Kidney epithelial cell (primary cell): ENCODE data around the gene TYRO3. TPM values are rescaled to one million over a fixed set of nuclear protein-coding genes. Genes with fewer than 3 reads are reported as not detected.
A peak's percentile ranks its signal among the peaks of the same experiment; 100 is the strongest.

Experiments
- DNase-seq: peaks from one replicate; pipeline ENCODE4 v3.0.0-alpha.2; 2010; ENCODE audit warnings: low read depth
- H3K27me3 ChIP-seq: 2 replicates; pipeline ENCODE4 v1.6.0; 2011; ENCODE audit warnings: low read length; ENCODE audit not compliant: control insufficient read depth, insufficient read depth
- H3K36me3 ChIP-seq: 2 replicates; pipeline ENCODE4 v1.5.1; 2011; ENCODE audit warnings: low read length; ENCODE audit not compliant: control insufficient read depth, insufficient read depth
- H3K4me3 ChIP-seq: 2 replicates; pipeline ENCODE4 v1.5.1; 2011; ENCODE audit warnings: low read depth, mild to moderate bottlenecking, control low read depth, low read length
- CTCF ChIP-seq: IDR thresholded peaks from 2 replicates; pipeline ENCODE4 v1.5.1; 2011; ENCODE audit warnings: mild to moderate bottlenecking, moderate library complexity, low read length, control low read depth, inconsistent platforms; ENCODE audit not compliant: insufficient read depth, poor library complexity, severe bottlenecking
- total RNA-seq: library from RNA; depleted of rRNA; stranded (reverse); fragments of >200 nt; gene quantifications from 2 replicates; pipeline ENCODE4 v1.2.3, GENCODE V29; 2015

The TYRO3 gene
- total RNA-seq, 1 donor from 2014 or later, result 5.2 TPM

DNA sequence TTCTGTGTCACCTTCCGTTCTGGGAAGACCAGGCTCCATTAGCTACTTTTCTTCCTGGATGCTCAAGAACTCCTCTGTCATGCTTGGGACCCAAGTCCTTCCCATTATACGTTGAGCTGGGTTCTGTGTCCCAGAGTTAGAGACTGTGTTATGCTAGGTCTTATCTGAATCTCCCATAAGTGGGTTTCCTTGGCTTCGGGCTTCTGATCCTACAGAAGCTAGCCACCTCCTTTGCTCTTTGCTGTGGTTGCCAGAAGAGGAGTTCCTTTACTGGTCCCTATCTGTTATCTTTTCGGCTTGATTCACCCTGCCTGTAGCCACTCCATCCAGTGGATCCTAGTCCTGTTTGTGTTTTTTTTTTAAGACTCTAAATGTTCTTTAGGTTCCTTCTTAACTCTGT, 38.0 kb downstream of the TYRO3 start:
- no peaks in the 10 kb centered on the region for H3K36me3 ChIP-seq
- H3K27me3 ChIP-seq, result peaks cover 2% of the 10 kb centered on the region
- DNase-seq, result no peak
- no peak for TF ChIP-seq CTCF
- no peak overlapping the region for H3K4me3 ChIP-seq

GRCh38 chr15:41597787-41598186, 38.8 kb downstream of the TYRO3 start:
- H3K36me3 ChIP-seq, result no peaks in the 10 kb centered on the region
- no peak overlapping the region for H3K4me3 ChIP-seq
- TF ChIP-seq CTCF, result no peak
- H3K27me3 ChIP-seq, result peaks cover 2% of the 10 kb centered on the region
- DNase-seq, result no peak

DNA sequence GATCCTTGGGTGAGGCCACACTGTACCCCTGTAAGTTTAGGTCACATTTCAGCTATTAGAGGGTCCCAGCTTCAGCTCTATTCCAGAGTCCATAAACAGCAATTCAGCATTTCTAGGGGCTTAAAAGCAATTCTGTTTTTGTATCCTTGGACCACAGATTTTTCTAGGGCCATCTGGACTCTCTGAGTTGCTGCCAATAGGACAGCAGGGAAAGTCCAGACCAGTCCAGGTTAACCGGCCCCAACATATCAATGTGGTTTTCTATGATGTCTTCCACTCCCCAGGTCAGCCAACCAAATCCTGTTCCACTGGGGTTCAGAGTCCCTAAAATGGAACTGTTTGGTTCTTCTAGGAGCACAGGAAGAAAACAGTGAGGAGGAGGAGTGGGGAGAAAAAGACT, 40.0 kb downstream of the TYRO3 start:
- Histone ChIP-seq H3K36me3 (no peaks in the 10 kb centered on the region), H3K27me3 (peaks cover 6% of the 10 kb centered on the region), H3K4me3 (no peak overlapping the region)
- no peak for DNase-seq
- TF ChIP-seq CTCF, result no peak

DNA sequence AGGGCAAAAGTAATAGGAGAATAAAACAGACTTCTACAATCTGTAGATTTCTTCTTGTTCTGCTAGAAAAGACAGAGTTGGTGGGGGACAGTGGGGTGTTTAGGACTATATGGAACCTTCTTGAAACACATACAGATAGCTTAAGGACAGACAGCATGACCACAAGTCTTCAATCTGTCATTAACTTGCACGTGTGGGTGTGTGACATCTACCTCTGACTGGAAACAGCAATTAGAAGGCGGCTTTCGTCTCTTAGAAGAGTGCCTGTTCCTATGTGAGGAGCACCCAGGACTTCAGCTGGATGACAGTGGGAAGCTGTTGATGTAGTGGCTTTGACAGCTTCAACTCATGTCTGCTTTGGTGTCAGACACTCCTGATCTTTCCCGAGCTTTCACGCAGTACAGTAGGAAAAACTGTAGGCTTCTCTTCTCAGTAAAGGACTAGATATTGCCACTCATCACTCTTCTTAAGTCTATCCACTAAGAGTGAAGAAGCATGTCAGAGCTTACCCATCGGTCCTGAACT, 44.5 kb downstream of the TYRO3 start:
- peaks cover 6% of the 10 kb centered on the region for H3K27me3 ChIP-seq
- no peak for DNase-seq
- no peak for TF ChIP-seq CTCF
- H3K4me3 ChIP-seq, result no peak overlapping the region
- no peaks in the 10 kb centered on the region for H3K36me3 ChIP-seq

GRCh38 chr15:41603941-41604911, 45.2 kb downstream of the TYRO3 start:
- peak; percentile 84 for TF ChIP-seq CTCF
- DNase-seq, result no peak
- no peak overlapping the region for H3K4me3 ChIP-seq
- H3K36me3 ChIP-seq, result no peaks in the 10 kb centered on the region
- peaks cover 6% of the 10 kb centered on the region for H3K27me3 ChIP-seq
